Uterus (tissue), 2 donors: ENCODE results near the gene BOD1L1.

ENCODE experiments used
- POLR2A ChIP-seq, 2 donors: fragments of 450-650 bp; IDR thresholded peaks; one replicate each; pipeline ENCODE4 v1.6.1; 2016; ENCODE audit warnings: antibody characterized with exemption in 2 of 2, mild to moderate bottlenecking in 1 of 2, moderate library complexity in 1 of 2
- TF ChIP-seq, protein P1 (sequence below), 4 experiments: fragments of 200-600 bp in 2 of 4; fragments of 450-650 bp in 2 of 4; sonication (generic) in 2 of 4; IDR thresholded peaks; one replicate each; pipeline ENCODE4 v1.5.1; 2016 to 2019; ENCODE audit warnings: antibody characterized with exemption in 4 of 4, mild to moderate bottlenecking in 2 of 4, moderate library complexity in 1 of 4

DNA sequence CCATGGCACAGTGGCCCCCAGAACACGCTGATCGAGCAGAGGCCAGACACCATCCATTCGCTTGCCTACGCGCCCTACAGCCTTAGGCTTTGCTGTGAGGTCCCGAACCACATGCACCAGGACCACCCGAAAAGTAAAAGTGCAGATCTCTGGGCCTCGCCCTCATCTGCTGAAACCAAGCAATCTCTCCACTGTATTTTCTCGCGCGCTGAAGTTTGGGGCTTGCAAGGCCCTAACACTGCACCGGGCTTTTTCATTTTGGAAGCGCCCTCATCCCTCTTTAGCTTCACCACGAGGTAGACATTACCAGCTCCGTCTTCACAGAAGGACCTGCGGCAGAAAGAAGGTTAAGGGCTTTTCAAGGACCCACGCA lies 104.4 kb downstream of the BOD1L1 start:
- TF ChIP-seq, protein P1, sequence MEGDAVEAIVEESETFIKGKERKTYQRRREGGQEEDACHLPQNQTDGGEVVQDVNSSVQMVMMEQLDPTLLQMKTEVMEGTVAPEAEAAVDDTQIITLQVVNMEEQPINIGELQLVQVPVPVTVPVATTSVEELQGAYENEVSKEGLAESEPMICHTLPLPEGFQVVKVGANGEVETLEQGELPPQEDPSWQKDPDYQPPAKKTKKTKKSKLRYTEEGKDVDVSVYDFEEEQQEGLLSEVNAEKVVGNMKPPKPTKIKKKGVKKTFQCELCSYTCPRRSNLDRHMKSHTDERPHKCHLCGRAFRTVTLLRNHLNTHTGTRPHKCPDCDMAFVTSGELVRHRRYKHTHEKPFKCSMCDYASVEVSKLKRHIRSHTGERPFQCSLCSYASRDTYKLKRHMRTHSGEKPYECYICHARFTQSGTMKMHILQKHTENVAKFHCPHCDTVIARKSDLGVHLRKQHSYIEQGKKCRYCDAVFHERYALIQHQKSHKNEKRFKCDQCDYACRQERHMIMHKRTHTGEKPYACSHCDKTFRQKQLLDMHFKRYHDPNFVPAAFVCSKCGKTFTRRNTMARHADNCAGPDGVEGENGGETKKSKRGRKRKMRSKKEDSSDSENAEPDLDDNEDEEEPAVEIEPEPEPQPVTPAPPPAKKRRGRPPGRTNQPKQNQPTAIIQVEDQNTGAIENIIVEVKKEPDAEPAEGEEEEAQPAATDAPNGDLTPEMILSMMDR (IDR thresholded peaks at IDR 0.05): no peak
- no peak for TF ChIP-seq POLR2A (IDR thresholded peaks at IDR 0.05)
